ENCODE data around the gene TMEM220.
A peak's percentile ranks its signal among the peaks of the same experiment; 100 is the strongest.
"Not testable (repeated sequence)": the region's sequence is repeated elsewhere in the genome, so short reads cannot be mapped to it uniquely, and the experiment has no call there.

TMEM220 gene

DNA sequence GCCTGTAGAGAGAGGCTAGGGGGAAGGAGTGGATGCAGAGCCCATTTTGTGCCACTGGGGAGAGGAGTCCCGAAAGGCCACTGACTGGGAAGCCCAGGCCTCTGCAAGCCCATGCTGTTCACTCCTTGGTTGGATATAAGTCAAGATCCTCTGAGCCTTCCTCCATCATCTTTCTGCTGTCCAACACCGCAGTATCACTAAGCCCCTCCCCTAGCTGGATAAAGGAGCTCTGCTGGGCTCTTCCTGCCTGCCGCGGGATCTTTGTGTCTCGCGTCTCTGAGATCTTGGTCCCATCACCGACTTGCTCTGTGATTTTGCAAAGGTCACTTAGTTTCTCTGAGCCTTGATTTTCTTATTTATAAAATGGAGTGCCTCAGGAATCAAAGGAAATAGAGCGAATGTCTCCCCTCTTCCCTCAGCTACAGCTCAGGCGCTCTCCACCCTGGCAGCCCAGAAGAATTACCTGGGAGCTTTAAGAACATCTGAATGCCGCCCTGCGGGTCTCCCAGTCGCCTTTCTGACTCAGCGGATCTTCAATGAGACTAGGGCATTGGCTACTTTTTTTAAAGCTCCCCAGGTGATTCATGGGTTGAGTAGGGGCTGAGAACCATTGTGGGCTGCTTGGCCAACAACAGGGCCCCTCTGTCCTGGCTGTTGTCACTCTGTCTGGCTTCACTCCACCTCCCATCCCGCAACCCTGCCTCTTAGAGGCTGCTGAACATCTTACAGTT lies 25.2 kb upstream of the TMEM220 start:
- DNase-seq (ENCODE audit: low spot score): no peak

DNA sequence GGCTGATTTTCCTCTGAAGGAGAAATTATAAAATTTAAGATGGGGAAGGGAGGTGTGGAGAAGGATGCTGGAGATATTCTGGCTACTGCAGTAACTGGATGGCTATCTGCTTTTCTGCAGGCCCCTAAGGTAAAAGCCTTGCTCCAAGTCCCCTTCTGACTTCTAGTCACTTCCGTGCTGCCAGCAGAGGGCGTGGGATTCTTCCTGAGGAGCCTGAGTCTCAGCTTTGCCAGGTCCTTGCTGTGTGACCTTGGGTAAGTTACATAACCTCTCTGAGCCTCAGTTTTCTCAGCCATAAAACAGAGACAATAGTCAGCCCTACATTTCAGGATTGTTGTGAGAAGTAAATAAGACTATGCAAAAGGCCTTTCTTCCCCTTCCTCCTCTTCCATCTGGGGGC lies 24.3 kb upstream of the TMEM220 start:
- DNase-seq (ENCODE audit: low spot score): peak; percentile 13

DNA sequence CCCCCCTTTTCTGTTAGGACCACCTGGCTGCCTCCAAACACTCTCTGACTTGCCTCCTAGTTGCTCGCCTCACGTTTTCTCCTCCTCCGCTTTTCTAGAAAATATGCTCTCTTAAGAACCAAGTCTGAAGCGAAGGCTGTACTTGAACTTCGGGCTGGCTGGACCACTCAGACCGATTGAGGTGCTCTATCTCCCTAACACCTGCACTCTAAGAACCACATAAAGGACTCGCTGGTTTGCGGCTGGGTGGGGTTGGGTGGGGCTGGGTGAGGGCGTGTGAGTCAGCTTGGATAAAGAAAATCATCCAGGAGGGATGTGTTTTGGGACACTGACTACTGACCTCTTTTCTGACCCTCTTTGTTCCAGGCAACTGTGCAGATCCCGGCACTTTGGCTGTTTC lies 22.9 kb upstream of the TMEM220 start:
- DNase-seq (ENCODE audit: low spot score): no peak

DNA sequence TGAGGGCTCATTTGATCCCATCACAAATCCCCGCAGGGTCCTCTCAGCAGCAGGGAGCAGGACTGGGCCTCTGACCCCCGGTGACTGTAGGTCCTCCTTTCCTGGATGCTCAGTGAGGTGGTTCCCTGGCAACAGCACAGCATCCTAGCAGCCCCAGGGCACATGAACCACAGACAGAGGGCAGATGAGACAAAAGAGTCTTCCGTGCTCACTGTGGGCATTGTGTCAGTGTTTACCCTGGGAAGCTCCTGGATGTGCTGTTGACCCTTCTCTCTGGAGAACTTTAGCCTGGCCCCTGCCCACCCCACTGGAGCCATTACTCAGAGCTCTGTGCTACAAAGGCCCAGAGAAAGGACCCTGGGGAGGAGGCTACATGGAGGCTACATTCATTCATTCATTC lies 21.7 kb upstream of the TMEM220 start:
- DNase-seq (ENCODE audit: low spot score): no peak

GRCh38 chr17:10750210-10750609 lies 20.4 kb upstream of the TMEM220 start:
- no peak for DNase-seq (ENCODE audit: low spot score)

DNA sequence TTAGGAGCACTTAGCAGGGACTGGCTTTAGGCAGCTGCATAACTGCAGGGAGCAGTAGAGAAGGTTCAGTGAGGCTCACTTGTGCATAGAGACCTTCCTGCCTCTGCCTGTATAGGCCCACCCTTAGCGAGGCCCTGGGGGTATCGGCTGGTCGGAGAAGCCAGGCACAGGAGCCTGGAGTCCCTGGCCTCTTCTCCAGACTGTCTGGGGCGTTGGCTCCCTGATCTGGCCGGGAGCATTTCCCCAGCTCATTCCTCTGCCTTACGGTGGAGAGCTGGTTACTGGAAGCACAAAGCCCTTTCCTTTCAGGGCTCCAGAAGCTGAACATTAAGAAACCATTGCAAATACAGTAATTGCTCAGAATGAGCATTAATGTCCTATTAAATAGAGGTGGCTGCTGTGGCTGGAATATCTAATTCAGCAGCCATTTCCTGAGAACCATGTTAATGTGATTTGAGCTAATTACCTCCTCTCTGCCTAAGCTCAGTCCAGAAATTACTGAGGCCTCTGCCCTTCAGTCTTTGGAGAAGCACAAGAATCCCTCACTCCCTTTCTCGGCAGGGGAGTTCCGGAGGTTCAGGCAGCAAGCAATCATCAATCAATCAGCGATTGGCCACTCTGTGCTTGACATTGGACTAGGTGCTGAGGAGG lies 18.8 kb upstream of the TMEM220 start:
- no peak for DNase-seq (ENCODE audit: low spot score)

GRCh38 chr17:10745231-10745630 lies 15.4 kb upstream of the TMEM220 start:
- DNase-seq (ENCODE audit: low spot score): no peak

DNA sequence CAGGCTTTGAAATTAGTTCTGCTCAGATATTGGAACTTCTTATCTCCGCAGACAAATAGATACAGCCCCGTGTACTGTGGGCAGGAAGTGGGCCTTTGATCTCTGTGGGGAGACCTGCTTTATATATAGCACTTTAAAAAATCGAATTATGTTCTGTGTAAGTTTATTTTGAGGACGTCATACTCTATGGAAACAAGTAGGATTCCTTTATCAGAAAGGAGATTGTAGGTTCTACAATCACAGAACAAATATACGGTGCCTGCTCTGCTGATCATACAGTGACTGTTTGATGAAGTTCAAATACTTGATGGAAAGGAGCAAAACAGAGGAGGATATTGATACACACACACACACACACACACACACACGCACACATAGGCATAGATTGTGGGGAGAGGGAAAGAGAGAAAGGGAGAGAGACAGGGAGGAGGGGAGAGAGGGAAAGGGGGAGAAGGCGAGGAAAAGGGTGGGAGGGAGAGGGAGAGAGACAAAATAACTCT lies 14.7 kb upstream of the TMEM220 start:
- no peak for DNase-seq (ENCODE audit: low spot score)

- DNase-seq (ENCODE audit: low spot score): no peak
Observed at GRCh38 chr17:10743316-10744009, 13.6 kb upstream of the TMEM220 start.

DNA sequence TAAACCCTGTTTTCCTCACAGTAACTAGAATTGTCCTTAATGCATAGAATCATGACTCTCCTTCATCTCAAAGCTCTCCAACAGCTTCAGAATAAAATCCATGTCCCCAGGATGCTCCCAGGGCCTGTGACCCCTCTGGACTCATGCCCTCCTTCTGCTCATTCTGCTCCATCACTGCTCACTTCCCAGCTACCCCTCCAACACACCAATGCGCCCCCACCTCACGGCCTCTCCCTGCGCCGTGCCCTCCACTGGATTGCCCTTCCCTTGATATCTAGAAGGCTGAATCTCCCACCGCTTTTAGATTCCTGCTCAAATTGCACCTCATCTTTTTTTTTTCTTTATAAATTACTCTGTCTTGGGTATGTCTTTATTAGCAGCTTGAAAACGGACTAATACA lies 12.6 kb upstream of the TMEM220 start:
- DNase-seq (ENCODE audit: low spot score): no peak

DNA sequence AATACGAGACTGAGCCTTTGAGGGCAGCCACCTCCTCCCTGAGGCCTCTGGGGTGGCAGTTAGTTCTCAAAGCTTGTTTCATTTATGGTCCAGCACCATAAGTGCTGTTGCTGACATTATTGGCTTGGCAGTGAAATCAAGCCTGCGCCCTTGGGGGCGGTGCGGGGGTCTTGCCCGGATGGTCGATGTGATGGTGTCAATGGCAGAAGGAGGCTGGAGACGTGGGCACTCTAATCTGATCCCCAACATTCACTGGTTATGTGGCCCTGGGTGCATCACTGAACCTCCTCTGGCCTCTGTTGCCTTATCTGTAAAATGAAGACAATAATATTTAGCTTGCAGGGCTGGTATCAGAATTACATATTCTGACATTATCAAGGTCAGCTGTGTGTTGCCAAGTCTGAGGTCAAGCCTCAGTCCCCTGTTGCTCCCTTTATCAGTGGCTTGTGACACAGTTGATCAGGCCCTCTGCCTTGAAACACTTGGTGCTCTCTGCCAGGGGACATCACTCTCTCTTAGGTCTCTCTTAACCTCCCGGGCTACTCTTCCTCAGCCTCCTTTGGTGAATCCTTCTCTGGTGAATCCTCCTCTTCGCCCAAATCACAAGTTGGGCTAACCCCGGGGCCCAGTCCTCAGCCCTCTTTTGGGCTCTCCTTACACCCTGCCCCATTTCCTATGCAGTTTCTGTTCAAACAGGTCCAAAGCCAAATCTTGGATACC lies 11.8 kb upstream of the TMEM220 start:
- no peak for DNase-seq (ENCODE audit: low spot score)

DNA sequence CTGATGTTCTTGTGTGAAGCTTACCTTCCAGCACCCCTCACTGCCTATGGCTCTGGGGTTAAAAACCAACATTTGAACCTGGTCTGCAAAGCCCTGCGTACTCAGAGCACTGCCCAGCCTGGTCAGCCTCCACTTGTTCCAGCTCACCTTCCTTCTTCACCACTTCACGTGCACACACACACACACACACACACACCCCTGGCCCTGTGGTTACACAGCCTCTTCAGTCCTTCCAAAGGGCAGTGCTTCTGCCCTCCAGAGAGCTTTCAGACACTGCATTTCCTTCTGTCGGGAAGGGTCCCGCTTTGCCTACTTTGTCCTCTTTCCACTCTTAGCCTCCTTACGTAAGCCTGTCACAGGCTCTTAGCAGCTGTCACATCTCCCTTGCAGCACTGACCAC lies 9.6 kb upstream of the TMEM220 start:
- DNase-seq (ENCODE audit: low spot score): no peak

GRCh38 chr17:10738521-10739258 lies 8.9 kb upstream of the TMEM220 start:
- no peak for DNase-seq (ENCODE audit: low spot score)

- no peak for DNase-seq (ENCODE audit: low spot score)
Observed at GRCh38 chr17:10737736-10738135, 7.9 kb upstream of the TMEM220 start.

DNA sequence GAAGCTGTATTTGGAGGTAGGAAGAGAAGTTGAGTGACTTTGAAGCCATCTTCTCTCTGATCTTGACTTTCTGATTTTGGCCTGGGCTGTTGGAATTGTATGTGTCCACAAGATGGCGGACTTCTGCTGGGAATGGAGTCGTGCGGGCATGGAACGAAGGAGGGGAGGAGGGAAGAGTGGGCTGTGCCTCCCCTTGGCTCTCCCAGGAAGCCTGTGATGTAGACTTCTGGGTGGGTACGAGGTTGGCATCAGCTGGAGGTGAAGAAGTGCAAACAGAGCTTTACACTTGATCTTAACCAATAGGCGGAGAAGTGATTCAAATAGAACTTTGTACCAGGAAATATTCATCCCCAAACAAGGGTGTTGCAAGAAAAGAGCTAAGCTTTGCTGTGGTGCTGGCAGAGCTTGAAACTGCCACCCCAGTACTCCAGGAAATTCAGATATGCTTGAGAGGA lies 7.4 kb upstream of the TMEM220 start:
- DNase-seq (ENCODE audit: low spot score): peak; percentile 12

DNA sequence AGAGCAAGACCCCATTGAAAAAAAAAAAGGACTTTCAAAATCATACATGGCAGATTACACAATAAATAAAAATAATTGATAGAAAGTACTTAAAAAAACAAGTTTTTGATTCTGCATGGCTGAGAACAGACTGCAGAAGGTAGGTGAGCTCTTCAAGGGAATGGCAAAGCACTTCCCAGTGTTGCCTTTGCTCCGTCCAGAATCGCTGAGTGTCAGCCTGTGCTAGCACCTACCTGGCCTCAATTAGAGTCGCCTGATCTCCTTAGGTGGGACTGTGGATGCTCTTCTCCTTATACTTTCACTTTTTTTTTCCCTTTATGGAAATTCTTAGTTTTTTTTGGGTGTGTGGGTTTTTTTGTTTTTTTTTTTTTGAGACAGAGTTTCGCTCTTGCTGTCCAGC lies 6.0 kb upstream of the TMEM220 start:
- no peak for DNase-seq (ENCODE audit: low spot score)

DNA sequence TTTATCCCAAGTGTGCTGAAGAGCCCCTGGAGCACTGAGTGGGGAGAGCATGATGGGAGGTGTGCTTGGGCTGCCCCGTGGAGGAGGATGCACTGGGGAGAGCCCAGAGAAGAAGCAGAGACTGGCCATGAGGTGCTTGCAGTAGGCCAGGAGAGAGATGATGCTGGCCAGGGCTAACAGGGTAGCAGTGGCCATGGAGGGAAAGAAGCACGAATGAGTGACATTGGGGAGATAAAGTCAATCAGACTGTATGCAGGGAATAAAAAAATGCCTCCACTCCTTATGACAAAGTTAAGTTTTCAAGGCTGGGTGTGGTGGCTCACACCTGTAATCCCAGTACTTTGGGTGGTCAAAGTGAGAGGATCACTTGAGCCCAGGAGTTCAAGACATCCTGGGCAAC lies 5.4 kb upstream of the TMEM220 start:
- no peak for DNase-seq (ENCODE audit: low spot score)

DNA sequence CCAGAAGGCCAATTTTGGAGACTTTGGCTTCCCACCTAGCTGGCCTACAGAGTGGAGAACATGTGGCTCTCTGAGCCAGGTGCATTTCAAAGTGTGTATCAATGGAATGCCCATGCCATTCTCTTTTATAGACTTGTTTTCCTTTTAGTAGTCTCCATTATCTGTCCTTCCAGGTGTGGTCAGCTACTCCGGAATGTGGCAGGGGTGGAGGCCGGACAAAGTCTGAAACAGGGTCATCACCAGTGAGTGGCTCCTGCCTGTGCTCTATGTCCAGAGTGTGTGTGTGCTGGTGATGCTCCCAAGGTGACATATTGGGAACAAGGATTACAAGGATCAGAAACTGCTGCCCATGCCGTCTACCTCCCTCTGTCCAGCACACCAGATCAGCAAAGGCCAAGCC lies 3.8 kb upstream of the TMEM220 start:
- DNase-seq (ENCODE audit: low spot score): no peak

DNA sequence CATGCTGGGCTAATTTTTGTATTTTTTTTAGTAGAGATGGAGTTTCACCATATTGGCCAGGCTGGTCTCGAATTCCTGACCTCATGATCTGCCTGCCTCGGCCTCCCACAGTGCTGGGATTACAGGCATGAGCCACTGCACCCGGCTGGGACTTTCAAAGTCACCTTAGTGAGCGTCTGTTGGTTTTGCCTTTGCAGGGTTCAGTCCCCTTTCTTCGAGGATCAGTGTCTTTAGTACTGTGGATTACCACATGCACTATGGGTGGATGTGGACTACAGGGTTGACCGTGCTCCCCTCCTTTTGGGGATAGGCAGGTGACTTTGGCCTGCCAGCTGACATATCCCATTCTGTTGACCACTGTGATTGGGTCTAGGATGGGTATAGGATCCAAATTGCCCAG lies 2.3 kb upstream of the TMEM220 start:
- DNase-seq (ENCODE audit: low spot score): not testable (repeated sequence)

- DNase-seq (ENCODE audit: low spot score): no peak
Observed at GRCh38 chr17:10731408-10731879, 1.6 kb upstream of the TMEM220 start.

DNA sequence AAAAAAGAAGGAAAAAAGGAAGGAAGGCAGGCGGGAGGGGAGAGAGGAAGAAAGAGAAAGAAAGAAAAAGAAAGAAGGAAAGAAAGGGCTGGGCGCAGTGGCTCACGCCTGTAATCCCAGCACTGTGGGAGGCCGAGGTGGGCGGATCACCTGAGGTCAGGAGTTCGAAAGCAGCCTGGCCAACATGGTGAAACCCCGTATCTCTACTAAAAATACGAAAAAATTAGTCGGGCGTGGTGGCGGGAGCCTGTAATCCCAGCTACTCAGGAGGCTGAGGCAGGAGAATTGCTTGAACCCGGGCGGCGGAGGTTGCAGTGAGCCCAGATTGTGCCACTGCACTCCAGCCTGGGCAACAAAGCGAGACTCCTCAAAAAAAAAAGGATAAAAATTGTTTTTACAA lies 424 bp upstream of the TMEM220 start:
- not testable (repeated sequence) for DNase-seq (ENCODE audit: low spot score)
